ENCODE measurements around the gene OXER1. TPM values are rescaled to one million over a fixed set of nuclear protein-coding genes. Genes with fewer than 3 reads are reported as not detected.

Gene OXER1
- total RNA-seq, 2 donors from 2014 or later: 1.3 to 3.9 TPM

DNA sequence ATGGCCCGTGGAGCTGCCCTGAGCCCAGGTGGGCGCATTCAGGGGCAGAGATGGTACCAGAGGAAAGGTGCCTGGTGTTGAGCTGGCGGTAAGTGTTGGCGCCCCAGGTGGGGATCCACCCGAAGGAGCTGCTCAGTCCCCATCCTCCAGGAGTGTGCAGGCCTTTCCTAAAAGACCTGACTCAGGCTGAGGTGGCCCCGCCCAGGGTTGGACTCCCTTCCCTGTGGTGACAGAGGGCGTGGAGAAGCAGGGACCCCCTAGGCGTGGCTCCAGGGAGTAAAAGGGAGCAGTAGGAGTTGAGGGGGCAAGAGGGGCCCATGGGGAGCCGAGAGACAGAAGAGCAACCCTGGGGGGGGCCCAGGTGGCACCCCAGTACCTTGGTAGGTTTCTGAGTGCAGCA, 2.4 kb downstream of the OXER1 start:
- Histone ChIP-seq H3K36me3 (no peaks in the 10 kb centered on the region), H3K9ac (ENCODE audit: low read depth in 2 of 2, low read length in 2 of 2) (no peak overlapping the region), H3K27me3 (no peaks in the 10 kb centered on the region), H3K4me1 (no peaks in the 10 kb centered on the region), H3K9me3 (no peaks in the 10 kb centered on the region), H3K27ac (no peak overlapping the region), H3K4me3 (no peak overlapping the region)
- no peak for DNase-seq
- TF ChIP-seq, protein P1, sequence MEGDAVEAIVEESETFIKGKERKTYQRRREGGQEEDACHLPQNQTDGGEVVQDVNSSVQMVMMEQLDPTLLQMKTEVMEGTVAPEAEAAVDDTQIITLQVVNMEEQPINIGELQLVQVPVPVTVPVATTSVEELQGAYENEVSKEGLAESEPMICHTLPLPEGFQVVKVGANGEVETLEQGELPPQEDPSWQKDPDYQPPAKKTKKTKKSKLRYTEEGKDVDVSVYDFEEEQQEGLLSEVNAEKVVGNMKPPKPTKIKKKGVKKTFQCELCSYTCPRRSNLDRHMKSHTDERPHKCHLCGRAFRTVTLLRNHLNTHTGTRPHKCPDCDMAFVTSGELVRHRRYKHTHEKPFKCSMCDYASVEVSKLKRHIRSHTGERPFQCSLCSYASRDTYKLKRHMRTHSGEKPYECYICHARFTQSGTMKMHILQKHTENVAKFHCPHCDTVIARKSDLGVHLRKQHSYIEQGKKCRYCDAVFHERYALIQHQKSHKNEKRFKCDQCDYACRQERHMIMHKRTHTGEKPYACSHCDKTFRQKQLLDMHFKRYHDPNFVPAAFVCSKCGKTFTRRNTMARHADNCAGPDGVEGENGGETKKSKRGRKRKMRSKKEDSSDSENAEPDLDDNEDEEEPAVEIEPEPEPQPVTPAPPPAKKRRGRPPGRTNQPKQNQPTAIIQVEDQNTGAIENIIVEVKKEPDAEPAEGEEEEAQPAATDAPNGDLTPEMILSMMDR (IDR thresholded peaks at IDR 0.05): no peak
- intact Hi-C loops (cut with DNase I): no loop called here

DNA sequence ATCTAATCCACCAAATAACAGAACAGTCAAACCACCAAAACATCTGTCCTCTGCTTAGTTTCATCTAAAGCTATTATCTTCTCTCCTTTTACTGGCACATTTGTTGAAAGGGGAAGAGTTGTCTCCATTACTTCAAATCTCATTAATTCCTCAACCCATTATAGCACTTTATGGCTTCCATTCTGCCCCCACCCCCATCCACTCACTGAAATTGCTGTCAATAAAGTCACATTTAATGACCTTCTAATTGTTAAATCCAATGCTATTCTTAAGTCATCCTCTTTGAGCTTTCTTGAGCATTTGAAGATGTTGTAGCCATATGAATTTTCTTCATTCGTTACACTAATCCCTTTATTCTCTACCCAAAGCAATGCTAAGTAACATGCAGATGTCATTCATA, 5.2 kb downstream of the OXER1 start:
- intact Hi-C loops (cut with DNase I): no loop called here
- no peak for DNase-seq

DNA sequence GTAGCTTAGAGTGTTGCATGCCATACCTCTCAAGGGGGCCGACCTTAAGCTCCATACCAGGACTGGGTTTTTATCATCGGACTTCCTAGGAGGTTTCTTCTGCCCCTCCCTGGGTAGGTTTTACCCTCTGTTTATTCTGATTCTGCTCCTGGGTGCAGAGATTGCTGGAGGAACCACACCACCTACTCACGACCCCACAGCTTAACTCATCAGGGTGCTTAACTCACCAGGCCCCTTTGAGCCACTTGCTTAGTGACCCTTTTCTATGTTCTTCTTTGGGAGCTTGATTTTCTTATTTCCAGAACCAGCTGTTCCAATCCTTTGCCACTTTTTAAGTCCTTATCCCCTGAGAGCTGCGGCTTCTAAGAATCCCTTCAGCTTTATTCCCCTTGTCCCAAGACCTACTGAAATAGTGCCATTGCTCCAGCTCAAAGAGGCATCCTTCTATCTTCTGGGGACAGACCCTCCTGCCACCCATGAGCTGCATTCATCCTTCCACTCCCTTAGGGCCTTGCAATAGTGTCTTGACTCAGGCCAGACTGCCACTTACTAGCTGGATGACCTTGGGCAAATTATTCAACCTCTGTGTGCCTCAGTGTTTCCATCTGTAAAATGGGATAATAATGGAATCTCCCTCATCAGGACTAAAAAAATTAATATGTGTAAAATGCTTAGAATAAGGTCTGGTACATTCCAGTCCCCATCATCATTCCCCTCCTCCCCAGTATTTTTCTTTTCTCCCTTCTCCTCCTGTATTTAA, 5.8 kb downstream of the OXER1 start:
- TF ChIP-seq, protein P1 (IDR thresholded peaks at IDR 0.05): no peak
- no peak for DNase-seq
- no peaks in the 10 kb centered on the region for H3K27me3 ChIP-seq
- intact Hi-C loops (cut with DNase I): no loop called here
- H3K4me3 ChIP-seq: no peak overlapping the region
- no peaks in the 10 kb centered on the region for H3K36me3 ChIP-seq
- no peak overlapping the region for H3K9ac ChIP-seq (ENCODE audit: low read depth in 2 of 2, low read length in 2 of 2)
- no peaks in the 10 kb centered on the region for H3K4me1 ChIP-seq
- no peaks in the 10 kb centered on the region for H3K9me3 ChIP-seq
- H3K27ac ChIP-seq: no peak overlapping the region

More for the DNA sequence above, 5.2 kb downstream of the OXER1 start:
- H3K27me3 ChIP-seq: no peaks in the 10 kb centered on the region
- H3K27ac ChIP-seq: no peak overlapping the region
- H3K4me1 ChIP-seq: no peaks in the 10 kb centered on the region
- TF ChIP-seq, protein P1 (IDR thresholded peaks at IDR 0.05): no peak
- no peak overlapping the region for H3K4me3 ChIP-seq
- H3K9me3 ChIP-seq: no peaks in the 10 kb centered on the region
- no peaks in the 10 kb centered on the region for H3K36me3 ChIP-seq
- H3K9ac ChIP-seq (ENCODE audit: low read depth in 2 of 2, low read length in 2 of 2): no peak overlapping the region

DNA sequence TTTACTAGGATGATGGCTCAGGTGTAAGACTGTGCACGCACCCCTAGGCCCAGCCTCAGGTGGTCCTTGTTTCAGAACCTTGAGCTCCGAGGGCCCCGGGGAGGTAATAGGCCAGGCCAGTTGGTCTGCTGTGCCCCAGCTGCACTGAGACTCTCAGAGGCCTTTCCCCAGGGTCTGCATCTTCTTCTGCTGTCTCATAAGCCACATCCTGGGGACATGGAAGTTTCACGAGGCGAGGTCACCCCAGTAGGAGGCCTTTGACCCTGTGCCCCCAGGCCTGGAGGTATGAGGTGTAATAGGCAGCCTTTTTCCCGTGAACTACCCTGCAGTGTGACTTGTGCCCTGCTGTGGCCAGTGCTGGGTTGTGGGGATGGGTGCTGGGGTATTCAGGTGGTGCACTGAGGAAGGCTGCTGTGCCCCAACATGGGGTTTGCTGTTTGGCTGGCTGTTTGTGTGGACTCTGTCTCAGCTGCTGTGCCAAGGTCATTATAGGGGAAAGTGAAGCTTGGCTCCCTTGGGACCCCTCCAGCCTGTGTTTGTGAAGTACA, 6.9 kb downstream of the OXER1 start:
- TF ChIP-seq, protein P1 (IDR thresholded peaks at IDR 0.05): no peak
- no peak for DNase-seq
- H3K27me3 ChIP-seq: no peaks in the 10 kb centered on the region
- H3K9me3 ChIP-seq: no peaks in the 10 kb centered on the region
- H3K9ac ChIP-seq (ENCODE audit: low read depth in 2 of 2, low read length in 2 of 2): no peak overlapping the region
- H3K4me1 ChIP-seq: no peaks in the 10 kb centered on the region
- no peak overlapping the region for H3K4me3 ChIP-seq
- H3K27ac ChIP-seq: no peak overlapping the region
- intact Hi-C loops (cut with DNase I): no loop called here
- H3K36me3 ChIP-seq: no peaks in the 10 kb centered on the region

DNA sequence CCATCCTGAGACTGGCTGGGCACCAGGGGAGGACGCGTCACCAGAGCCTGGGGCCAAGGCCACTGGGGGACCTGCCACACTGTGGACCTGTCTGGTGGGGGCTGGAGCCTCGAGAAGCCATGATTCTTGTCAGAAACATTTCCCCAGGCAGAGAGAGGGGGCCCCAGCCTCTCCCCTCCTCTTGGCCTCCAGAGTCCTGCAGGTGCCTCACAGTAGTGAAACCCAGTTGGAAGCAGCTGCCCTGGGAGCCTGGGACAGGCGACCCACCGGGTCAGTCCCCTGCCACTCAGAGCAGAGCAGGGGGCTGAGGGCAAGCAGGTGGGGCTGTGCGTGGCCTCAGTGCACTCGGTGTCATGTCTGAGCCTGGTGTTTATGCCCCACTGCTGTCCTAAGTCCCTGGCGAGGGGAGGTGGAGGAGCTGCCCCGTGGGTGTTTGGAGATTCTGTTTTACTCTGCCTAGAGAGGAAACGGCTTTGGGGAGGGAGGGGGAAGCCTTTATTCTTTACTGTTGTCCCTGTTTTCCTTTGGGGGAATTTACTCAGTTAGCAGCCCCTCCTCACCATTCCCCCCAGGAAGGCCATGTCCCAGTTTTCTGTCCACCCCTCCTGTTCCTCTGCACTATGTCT, 7.7 kb downstream of the OXER1 start:
- H3K4me1 ChIP-seq: no peaks in the 10 kb centered on the region
- intact Hi-C loops (cut with DNase I): no loop called here
- DNase-seq: no peak
- H3K4me3 ChIP-seq: no peak overlapping the region
- no peaks in the 10 kb centered on the region for H3K36me3 ChIP-seq
- H3K27me3 ChIP-seq: no peaks in the 10 kb centered on the region
- no peak overlapping the region for H3K27ac ChIP-seq
- no peak overlapping the region for H3K9ac ChIP-seq (ENCODE audit: low read depth in 2 of 2, low read length in 2 of 2)
- no peaks in the 10 kb centered on the region for H3K9me3 ChIP-seq
- TF ChIP-seq, protein P1 (IDR thresholded peaks at IDR 0.05): no peak
